NCI-H2107 treated with DMSO at 0.1 percent for 48 hours (cell line): ENCODE measurements around the gene IQGAP2.

Experiments
- DNase-seq: peaks from one replicate; lab custom pipeline; 2025; ENCODE audit not compliant: unreplicated experiment; lab: John Stamatoyannopoulos, UW

Gene IQGAP2

DNA sequence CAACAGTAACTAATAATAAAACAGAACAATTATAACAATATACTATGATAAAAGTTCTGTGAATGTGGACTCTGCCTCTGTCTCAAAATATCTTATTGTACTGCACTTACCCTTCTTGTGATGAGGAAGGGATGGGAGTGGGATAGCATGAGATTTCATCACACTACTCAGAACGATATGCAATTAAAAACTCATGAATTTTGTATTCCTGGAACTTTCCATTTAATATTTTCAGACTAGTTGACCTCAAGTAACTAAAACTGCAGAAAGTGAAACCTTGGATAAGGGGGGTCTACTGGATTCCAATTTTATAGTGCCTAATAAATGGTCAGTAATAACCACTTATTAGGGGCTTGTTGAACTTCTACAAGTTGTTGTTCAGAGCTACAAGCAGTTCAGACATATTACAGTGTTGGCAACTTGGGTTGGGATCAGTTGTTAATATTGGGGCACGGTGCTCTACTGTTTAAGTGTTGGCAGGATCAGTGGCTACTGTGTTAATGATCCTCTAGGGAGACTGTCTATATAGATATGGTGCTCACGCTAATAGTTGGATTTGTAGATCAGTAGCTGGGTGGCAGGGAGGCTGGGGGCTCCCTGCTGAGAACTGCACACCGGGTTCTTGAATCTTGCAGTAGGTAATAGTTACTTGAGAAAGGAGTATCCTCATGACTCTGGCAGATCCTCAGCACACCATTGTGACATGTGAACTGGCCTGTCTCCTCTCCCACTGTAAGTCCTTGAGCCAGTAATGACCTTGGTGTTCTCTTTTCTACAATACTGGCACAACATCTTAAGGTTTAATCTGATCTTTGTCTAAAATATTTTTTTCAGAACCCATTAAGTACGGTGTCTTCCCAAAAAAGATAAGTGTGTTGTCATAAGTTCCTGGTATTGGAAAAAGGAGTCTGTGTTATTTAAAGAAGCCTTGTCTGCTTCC, 158.1 kb downstream of the IQGAP2 start:
- DNase-seq, result no peak

DNA sequence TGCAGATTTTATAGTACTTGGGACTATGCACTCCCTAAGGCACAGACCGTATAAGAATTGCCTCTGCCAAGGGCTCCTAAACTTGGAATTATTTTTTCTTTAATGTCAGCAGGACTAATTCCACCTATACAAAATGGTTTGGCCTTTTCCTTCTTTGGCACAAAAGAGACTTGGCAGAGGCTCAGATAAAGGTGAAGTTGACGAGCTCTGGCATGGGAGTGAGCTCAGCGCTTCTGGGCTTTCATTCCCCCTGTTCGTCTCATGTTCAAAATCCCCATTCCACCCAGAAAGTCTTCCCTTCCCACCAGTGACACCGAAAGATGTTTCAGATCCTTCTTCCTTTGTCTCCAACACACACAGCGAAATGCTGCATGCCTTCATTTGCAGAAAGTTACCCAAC, 158.9 kb downstream of the IQGAP2 start:
- no peak for DNase-seq

DNA sequence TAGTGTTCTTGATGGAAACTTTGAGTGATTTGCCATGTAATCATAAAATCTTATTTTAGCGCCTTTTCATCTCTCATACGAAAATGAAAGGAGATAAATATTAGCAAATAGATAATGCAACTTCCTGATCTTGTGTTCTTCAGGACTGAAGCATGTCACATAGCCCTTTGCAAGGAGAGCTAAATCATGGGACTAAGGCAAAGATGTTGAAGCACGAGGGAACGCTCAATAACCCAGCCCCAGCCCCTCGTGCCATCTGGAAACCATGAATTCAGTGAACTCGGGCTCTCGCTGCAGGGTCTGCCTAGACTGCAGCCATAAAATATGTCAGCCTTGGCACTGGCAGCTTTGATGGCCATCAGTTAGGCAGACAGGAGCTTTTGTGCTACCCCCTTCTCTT, 161.9 kb downstream of the IQGAP2 start:
- DNase-seq, result no peak

DNA sequence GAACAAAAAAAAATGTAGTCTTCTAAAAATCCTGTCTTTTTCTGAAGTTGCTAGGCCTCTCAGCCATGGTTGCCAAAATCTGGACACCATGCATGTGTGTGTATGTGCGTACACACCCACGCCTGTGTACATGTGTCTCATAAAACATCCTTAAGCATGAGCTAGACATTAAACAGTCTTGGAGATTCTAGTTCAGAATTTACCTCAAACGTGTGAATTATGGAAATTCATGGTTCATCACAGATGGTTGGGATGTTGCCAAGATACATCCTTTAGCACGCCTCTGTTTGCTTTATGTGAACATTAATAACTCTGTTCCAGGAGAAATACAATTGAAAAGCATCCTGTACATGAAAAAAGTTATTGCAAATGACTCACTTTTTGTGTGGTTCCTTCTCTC, 167.1 kb downstream of the IQGAP2 start:
- no peak for DNase-seq

DNA sequence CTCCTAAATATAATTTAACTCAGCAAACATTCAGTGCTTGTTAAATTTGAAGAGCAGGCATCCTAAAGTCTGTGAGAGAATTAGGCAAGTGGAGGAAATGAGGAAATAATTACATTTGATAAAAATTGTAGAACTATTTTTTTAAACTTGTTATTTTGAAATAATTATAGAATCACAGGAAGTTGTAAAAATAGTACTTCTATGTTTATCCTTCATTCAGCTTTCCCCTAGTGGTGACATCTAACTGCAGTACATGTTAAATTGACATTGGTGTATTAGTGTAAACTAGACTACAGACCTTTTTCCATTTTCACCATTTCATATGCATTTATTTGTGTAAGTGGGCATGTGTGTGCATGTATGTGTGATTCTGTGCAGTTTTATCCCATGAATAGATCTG, 168.5 kb downstream of the IQGAP2 start:
- DNase-seq, result no peak

DNA sequence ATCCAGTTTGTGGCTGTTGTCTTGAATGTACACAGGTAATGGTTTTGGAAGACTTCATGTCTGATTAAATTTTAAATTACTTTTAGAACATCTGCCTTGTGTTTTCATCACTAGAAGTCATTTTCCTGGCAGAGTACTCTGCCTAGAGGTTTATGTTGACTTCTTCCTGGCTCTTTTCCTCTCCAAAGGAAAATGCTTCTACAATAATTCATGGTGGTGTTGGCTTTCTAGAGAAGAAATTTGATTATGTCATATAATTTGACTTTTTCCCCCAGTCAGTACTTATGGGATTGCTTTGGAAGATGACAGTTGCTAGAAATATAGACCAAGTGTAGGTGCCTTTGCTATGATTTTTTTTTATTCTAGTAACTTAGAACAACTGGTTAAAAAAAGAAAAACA, 173.4 kb downstream of the IQGAP2 start:
- no peak for DNase-seq

DNA sequence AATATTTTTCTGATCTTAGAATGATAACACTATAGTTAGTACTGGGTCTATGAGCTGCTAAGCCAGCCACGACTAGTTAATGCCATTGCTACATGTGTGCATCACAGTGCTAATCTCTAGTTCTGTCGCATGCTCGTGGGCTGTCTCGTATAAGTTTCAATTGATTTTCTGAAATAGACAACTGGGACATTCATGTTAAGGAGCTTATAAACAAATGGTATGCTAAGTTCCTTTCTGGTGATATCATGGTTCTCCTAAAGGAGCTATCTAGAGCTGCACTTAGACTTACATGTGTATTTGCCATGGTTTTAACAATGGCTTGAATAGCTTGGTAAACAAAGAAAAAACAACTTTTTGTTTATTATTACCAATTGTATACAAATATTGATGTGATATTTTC, 173.9 kb downstream of the IQGAP2 start:
- DNase-seq, result no peak

DNA sequence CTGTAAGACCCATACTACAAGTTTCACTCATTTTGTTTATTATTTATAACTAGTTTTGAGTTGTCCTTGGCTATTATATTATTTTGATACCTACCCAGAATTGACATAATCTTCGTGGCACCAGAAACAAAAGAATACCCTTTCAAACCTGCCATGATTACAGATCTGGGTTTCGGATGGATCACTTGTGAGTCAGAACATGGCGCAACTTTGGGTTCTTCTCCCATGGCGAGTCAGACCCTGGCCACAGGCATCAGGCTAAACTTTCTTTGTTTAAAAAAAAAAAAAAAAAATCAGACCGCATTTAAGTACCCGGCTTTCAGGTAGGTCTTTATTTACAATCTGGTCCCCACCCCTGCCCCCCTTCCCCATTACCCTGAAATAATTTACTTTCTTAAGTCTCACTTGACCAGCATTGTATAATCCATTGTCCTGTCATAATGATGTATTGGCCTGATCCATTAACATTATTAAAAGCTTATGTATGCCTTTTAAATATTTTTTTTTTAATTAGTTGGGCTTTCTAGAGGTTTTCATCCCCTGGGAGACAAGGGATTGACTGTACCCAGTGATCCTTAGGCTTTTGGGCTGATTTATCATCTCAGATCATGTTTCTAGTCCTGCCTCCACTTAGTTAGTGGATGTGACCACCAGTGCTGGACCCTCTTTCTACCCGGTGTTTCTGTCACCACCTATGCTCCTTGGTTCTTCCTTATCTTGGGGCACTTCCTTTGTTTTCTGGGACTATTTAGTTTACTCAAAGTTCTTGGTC, 176.3 kb downstream of the IQGAP2 start:
- DNase-seq, result no peak

DNA sequence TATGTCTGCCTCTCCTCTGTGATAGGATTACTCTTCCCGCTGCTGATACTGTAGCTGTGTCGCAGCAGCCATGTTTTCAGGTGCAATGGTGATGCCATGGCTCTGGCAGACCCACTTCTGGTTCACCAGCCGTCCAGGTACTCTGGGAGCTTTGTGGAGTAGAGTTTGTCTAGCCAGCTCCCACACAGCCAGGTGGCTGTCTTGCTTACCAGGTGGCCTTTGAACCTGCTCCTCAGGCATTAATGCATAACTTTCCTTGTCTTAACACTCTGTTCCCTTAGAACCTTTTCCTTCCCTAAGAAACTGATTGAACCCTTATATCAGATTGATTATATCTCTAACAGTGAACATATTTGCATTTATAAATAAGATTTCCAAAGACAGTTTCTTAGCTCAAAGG, 177.9 kb downstream of the IQGAP2 start:
- DNase-seq, result no peak

DNA sequence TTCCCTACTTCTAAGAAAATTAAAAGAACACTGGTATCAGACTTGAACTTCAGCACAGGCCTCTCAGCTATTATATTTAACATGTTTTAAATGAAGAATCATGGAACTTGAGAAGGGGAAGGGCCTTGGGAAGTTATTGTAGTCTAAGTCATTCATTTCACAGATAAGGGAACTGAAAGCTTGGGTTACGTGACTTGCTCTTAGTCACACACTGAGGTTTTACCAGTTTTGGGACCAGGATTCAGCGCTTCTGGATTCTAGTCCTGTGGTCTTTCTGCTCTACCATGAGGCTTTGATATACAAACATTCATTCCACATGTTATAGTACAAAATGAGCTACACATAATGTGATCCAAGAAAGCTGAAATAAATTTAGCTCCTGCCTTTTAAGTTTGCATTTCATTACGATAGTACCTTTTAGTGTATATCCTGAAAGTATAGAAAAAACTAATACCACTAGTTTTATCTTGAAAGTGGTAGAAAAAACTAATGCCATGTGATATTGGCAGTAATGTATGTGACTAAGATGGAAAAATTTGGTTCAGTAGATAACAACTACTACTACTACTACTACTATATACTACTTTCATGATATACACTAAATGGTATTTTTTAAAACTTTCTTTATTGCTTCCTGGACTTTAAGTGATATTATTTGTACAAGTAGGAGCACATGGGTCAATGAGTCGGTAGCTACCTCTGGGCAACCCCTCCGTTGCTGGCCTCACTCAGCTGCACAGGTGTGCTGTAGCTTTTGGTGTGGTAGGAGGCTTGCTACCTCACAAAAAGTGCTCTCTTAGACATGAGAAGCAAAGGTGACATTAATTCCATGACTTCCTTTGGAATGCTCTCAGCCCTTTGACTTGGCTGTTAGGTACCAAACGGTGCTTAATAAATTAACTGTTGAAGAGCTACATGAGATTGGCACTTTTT, 179.4 kb downstream of the IQGAP2 start:
- no peak for DNase-seq

DNA sequence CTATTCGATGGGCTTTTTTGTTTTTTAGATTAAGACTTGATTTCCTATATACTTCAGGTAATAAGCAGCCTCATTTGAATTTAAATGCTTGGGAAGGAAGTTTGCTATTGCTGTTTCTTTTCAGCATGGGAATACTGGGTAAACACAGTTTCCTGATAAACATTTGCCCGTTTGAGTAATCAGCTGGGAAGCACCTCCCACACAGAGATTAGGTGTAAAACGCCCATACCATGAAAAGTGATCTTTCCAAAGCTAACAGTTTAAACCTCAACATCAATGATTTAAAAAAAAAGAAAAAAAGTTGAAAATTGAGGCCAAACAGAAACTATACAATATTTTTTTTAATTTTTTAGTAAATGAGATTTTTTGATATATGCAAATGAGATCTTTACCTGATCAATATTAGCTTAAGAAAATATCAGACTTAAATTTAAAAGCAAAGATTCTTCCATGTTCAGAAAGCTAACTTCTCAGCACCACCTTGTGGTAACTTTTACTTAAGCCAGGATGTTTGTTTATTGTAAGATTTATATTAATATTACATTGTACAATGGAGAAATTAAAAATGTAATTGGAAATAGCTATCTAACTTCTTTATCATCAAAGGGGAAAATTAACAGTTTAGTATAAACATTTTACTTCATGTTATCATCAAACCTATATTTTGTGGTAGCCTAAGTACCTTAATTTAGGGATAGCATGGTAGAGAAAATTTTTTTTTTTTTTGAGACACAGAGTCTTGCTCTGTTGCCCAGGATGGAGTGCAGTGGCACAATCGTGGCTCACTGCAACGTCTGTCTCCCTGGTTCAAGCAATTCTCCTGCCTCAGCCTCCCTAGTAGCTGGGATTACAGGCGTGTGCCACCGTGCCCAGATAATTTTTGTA, 180.3 kb downstream of the IQGAP2 start:
- DNase-seq, result no peak

DNA sequence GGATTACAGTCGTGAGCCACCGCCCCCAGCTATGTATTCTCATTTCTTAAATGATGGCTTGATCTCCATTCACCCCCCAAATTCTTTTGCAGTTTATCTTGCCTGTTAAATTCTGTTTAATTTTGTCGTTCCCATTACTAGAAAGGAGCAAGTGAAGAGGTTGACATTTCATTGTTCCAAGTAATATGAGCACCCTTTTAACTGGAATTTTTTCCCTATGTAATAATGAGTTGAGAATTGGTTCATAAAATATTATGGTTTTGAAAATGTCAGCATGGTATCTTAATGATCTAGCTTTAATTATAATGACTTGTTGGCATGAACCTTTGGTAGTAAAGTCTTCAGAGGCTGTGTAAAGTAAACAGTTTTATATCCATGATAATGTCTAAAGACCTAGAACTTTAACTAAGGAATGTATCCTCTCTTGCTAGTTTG, 182.7 kb downstream of the IQGAP2 start:
- DNase-seq, result no peak

DNA sequence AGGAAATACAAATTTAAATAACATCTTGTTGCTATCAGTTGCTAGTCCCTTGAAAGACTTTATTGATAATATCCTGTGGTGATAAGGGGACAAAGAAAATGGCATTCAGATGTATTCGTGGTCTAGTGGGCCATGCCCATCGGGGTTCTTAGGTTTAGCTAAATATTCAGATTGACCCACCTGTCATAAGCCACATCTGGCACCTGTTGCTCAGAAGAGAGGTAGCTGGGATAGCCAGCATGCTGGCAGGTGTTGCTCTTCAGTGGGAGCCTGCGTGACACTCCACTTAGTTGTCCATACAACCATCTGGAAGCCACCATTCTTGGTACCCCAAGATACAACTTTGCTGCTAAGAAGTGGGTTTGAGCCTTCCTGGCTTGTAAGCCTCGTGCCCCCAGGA, 183.4 kb downstream of the IQGAP2 start:
- DNase-seq, result no peak

DNA sequence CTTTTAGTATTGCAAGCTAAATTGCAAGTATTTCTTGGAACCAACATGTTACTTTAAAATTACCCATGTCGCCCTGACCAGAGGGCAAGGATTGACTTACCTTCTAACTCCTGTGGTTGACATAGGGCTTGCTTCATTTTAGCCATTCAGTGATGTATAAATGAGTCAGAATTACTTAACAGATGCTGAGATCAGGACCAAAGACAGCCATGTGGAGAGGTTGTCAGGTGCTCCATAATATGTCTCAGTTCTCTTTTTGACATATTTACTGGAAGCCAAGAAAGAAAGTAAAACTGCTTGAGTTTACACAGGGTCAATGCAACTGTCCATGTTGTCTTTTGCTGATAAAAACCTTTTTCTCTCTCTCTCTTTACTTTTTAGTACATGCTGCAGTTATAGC, 186.9 kb downstream of the IQGAP2 start:
- DNase-seq, result no peak

DNA sequence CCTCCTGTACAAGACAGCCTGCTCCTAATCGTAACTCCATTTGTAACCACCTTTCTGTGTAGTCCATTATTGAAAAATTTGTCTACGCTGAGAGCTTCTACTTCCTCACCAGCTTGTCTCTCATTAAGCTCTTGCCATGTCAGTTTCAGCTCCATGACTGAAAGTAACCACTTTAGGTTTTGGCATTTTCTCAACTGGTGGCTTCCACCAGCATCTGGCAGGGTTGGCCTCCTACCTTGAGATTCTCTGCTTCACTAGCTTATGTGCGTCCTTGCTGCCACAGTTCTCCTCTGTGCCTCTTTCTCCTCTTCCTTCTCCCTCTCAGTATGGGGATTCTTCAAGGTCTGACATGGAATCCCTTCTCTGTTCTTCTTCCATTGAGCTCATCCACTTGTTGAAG, 188.3 kb downstream of the IQGAP2 start:
- no peak for DNase-seq

DNA sequence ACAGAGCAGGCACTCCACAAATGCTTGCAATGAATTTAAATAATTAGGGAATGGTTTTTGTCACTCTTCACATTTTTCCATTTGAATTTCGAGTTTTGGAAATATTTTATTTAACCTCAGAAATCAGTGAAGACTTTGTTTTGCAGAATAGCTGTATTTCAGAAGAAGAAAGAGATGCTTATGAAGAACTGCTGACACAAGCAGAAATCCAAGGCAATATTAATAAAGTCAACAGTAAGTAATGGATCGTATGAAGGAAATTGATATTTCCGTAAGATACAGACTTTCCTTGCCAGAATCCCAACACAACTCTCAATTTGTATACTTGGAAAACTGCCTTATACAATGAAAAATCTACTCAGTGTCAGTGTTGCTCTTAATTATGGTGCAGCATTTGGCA, 189.6 kb downstream of the IQGAP2 start:
- no peak for DNase-seq

DNA sequence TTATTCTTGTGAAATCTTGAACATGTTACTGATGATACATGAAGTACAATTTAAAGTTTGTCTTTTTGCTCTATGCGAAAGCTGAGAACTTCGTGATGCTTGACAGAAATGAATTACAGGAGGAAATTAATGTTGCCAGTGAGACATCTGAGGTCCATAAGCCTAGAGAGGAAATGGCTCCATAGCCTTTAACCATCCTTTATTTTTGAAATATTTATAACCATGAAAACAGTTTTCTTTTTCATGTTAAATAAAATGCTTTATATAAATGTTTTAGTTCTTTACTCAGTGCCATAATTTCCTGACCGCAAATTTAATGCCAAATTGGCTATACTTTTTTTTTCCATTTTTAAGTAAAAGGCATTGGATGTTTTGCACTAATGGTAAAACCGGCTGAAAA, 191.0 kb downstream of the IQGAP2 start:
- no peak for DNase-seq

DNA sequence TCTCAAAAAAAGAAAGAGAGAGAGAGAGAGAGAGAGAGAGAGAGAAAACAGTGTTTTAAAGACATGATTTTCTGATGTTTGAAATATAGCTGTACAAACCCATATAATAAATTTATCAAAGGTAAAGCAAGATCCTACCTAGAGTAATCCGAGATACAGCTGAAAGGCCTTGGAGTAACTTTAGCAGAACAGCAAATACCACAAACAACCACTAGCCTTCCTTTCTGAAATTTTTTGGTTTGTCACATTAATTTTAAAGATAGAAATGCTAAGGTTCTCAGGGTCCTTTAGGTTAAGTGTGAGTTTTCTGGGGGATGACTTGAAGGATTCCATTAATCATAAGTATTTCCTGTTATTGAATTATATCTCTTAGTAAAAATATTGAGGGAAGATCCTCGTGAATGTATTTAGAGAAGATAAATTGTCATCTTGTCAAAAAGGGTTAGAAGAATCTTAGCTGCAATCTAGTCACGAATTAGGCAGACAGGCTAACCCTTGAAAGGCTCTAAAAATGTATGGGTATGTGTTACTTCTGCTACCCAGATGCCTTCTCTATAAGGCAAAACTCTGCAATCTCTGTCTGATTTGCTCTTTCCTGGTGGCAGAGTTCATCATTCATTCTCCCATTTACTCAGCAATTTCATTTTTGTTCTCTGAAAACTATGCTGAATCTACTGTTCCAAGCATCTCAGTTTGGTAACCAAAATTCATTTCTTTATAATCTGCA, 192.8 kb downstream of the IQGAP2 start:
- no peak for DNase-seq

DNA sequence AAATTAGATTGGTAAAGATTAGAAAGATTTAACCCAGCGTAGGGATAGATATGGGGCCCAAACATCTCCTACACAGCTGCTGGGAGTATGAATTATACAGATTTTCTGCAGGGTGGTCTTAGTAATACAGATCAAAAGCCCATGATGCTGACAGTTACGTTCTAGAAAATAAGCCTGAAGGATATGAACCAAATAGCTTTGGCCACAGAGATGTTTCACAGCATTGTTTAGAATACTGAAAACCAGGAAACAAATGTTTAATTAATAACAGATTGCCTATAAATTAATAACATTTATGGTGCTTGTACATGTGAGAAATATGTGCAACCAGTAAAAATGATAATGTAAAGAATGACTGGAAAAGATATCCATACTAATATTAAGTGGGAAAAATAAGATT, 195.4 kb downstream of the IQGAP2 start:
- no peak for DNase-seq

DNA sequence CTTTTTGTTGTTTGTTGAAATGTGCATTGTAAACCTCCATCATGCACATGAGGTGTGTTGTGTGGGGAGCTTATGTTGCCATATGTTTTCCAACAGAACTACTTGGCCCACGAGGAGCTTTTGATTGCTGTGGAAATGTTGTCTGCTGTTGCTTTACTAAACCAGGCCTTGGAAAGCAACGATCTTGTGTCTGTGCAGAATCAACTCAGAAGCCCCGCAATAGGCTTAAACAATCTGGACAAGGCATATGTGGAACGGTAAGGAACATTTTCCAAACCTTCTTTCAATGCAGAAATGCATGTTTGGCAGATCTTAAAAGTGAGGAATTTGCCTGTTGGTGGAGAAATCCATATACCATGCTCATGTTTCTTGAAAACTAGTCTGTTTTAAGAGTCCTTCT, 197.6 kb downstream of the IQGAP2 start:
- no peak for DNase-seq
